ENCODE results near the gene STYX.
"Not testable (repeated sequence)": the region's sequence is repeated elsewhere in the genome, so short reads cannot be mapped to it uniquely, and the experiment has no call there.

Gene STYX

GRCh38 chr14:52729035-52729434, 931 bp upstream of the STYX start:
- not testable (repeated sequence) for DNase-seq

GRCh38 chr14:52729585-52729924, 411 bp upstream of the STYX start:
- no peak for DNase-seq

GRCh38 chr14:52730709-52731111, 744 bp downstream of the STYX start:
- DNase-seq, result no peak

- no peak for DNase-seq
These were observed 3.9 kb downstream of the STYX start for GRCh38 chr14:52733824-52734223.

GRCh38 chr14:52735921-52736489, 6.0 kb downstream of the STYX start:
- no peak for DNase-seq

GRCh38 chr14:52738409-52738808, 8.4 kb downstream of the STYX start:
- no peak for DNase-seq

GRCh38 chr14:52740751-52741150, 10.8 kb downstream of the STYX start:
- no peak for DNase-seq

GRCh38 chr14:52741865-52742264, 11.9 kb downstream of the STYX start:
- DNase-seq, result no peak

- DNase-seq, result no peak
These were observed 18.8 kb downstream of the STYX start for GRCh38 chr14:52748647-52749292.

- no peak for DNase-seq
These were observed 25.8 kb downstream of the STYX start for GRCh38 chr14:52755607-52756316.

GRCh38 chr14:52759145-52759544, 29.2 kb downstream of the STYX start:
- no peak for DNase-seq

GRCh38 chr14:52762923-52763322, 33.0 kb downstream of the STYX start:
- DNase-seq, result not testable (repeated sequence)

- no peak for DNase-seq
These were observed 37.3 kb downstream of the STYX start for GRCh38 chr14:52767058-52767833.

GRCh38 chr14:52769887-52770286, 39.9 kb downstream of the STYX start:
- no peak for DNase-seq

GRCh38 chr14:52776816-52777215, 46.9 kb downstream of the STYX start:
- DNase-seq, result no peak

- no peak for DNase-seq
These were observed 48.7 kb downstream of the STYX start for GRCh38 chr14:52778702-52779101.

- no peak for DNase-seq
These were observed 50.9 kb downstream of the STYX start for GRCh38 chr14:52780893-52781292.

GRCh38 chr14:52781629-52782028, 51.7 kb downstream of the STYX start:
- DNase-seq, result no peak

GRCh38 chr14:52783206-52783605, 53.2 kb downstream of the STYX start:
- DNase-seq, result no peak

- no peak for DNase-seq
These were observed 56.9 kb downstream of the STYX start for GRCh38 chr14:52786887-52787286.

GRCh38 chr14:52789118-52789517, 59.2 kb downstream of the STYX start:
- DNase-seq, result no peak

- DNase-seq, result no peak
These were observed 60.2 kb downstream of the STYX start for GRCh38 chr14:52790011-52790755.

- no peak for DNase-seq
These were observed 60.8 kb downstream of the STYX start for GRCh38 chr14:52790756-52791222.
